Measurements from ENCODE around the gene TBCD. TPM values are rescaled to one million over a fixed set of nuclear protein-coding genes. Genes with fewer than 3 reads are reported as not detected.
"Not testable (repeated sequence)": the region's sequence is repeated elsewhere in the genome, so short reads cannot be mapped to it uniquely, and the experiment has no call there.

TBCD gene
- total RNA-seq, 6 experiments from 2014 or later = 47.3 to 67.6 (median 62.5) TPM

DNA sequence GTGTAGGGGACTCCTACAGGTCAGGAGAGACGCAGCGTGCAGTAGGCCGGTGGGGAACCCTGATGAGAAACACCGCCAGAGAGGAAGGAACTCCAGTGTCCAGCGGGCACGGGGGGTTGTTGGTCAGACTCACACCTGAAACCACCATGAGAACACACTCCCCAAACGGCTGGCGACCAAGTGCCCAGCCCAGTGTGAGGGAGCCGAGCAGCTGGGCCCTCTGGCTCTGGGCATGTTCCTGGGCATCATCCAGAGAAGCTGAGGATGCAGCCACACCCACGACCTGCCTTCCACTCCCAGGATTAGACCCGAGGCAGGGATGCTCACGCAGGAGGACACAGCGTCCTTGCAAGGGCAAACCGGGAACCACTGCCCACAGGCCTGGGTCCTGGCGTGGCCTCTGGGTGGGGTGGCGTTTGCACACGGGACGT is 196.2 kb downstream of the TBCD start:
- H3K36me3 Mint-ChIP-seq (ENCODE audit: low read depth) = peaks cover 88% of the 10 kb centered on the region
- H3K27ac Mint-ChIP-seq = no peak overlapping the region
- peaks cover 2% of the 10 kb centered on the region for H3K27me3 Mint-ChIP-seq (ENCODE audit: insufficient read depth)
- DNase-seq = no peak
- no peak for TF ChIP-seq CTCF (IDR thresholded peaks at IDR 0.05)
- H3K9me3 Mint-ChIP-seq = peaks cover 68% of the 10 kb centered on the region
- no peaks in the 10 kb centered on the region for H3K4me1 Mint-ChIP-seq (ENCODE audit: low read depth)
- no peak overlapping the region for H3K4me3 Mint-ChIP-seq

DNA sequence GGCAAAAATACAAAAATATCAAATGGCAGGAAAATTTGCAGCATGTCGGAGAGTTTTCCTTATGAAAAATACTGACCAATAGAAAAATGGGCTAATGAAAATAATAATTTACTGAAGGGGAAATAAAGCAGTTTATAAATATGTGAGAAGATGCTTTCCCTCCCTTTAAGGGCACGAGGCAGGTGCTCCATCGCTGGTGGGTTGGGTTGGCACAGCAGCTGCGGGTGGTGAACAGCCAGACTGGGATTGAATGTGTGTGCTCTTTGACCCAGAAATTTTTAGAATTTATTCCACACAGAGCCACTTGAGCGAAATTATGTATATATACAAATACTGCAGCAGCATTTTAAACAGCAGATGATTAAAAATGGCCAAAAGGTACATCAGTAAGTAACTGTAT is 197.1 kb downstream of the TBCD start:
- Mint-ChIP-seq H3K9me3 (peaks cover 74% of the 10 kb centered on the region), H3K4me1 (ENCODE audit: low read depth) (no peaks in the 10 kb centered on the region), H3K4me3 (no peak overlapping the region), H3K27me3 (ENCODE audit: insufficient read depth) (peaks cover 2% of the 10 kb centered on the region), H3K27ac (no peak overlapping the region), H3K36me3 (ENCODE audit: low read depth) (peaks cover 88% of the 10 kb centered on the region)
- no peak for TF ChIP-seq CTCF (IDR thresholded peaks at IDR 0.05)
- DNase-seq = no peak

GRCh38 chr17:82949361-82949760 is 197.5 kb downstream of the TBCD start:
- no peaks in the 10 kb centered on the region for H3K4me1 Mint-ChIP-seq (ENCODE audit: low read depth)
- peaks cover 2% of the 10 kb centered on the region for H3K27me3 Mint-ChIP-seq (ENCODE audit: insufficient read depth)
- H3K4me3 Mint-ChIP-seq = no peak overlapping the region
- H3K36me3 Mint-ChIP-seq (ENCODE audit: low read depth) = peaks cover 88% of the 10 kb centered on the region
- TF ChIP-seq CTCF (IDR thresholded peaks at IDR 0.05) = no peak
- peaks cover 74% of the 10 kb centered on the region for H3K9me3 Mint-ChIP-seq
- H3K27ac Mint-ChIP-seq = no peak overlapping the region
- no peak for DNase-seq

DNA sequence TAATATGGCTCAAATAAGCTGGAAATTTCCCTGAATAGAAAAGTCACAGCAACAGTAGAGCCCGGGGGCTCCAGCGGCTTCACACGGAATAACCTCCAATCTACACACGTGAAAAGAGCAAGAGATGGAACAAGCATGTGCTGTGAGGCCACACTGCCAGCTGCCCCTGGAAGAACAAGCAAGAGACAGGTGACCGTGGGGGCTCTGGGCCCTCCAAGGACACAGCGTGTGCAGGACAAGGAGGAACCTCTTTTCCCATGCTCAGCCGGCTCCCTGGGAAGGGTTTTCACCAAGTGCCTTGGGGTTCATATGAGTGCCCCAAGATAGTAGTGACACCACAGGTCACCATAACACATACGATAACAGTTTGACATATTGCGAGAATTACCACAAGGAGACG is 198.1 kb downstream of the TBCD start:
- H3K27me3 Mint-ChIP-seq (ENCODE audit: insufficient read depth) = peaks cover 2% of the 10 kb centered on the region
- H3K27ac Mint-ChIP-seq = no peak overlapping the region
- H3K4me3 Mint-ChIP-seq = no peak overlapping the region
- no peak for TF ChIP-seq CTCF (IDR thresholded peaks at IDR 0.05)
- H3K9me3 Mint-ChIP-seq = peaks cover 74% of the 10 kb centered on the region
- DNase-seq = no peak
- H3K36me3 Mint-ChIP-seq (ENCODE audit: low read depth) = peaks cover 88% of the 10 kb centered on the region
- H3K4me1 Mint-ChIP-seq (ENCODE audit: low read depth) = no peaks in the 10 kb centered on the region

- peaks cover 2% of the 10 kb centered on the region for H3K27me3 Mint-ChIP-seq (ENCODE audit: insufficient read depth)
- no peak overlapping the region for H3K4me3 Mint-ChIP-seq
- H3K4me1 Mint-ChIP-seq (ENCODE audit: low read depth) = no peaks in the 10 kb centered on the region
- H3K36me3 Mint-ChIP-seq (ENCODE audit: low read depth) = peaks cover 88% of the 10 kb centered on the region
- H3K27ac Mint-ChIP-seq = no peak overlapping the region
- TF ChIP-seq CTCF (IDR thresholded peaks at IDR 0.05) = no peak
- peaks cover 74% of the 10 kb centered on the region for H3K9me3 Mint-ChIP-seq
- DNase-seq = no peak
Observed at GRCh38 chr17:82950525-82951102, 198.7 kb downstream of the TBCD start.

GRCh38 chr17:82952019-82952418 is 200.2 kb downstream of the TBCD start:
- H3K27me3 Mint-ChIP-seq (ENCODE audit: insufficient read depth) = peaks cover 2% of the 10 kb centered on the region
- H3K4me3 Mint-ChIP-seq = no peak overlapping the region
- no peak for TF ChIP-seq CTCF (IDR thresholded peaks at IDR 0.05)
- DNase-seq = no peak
- peaks cover 71% of the 10 kb centered on the region for H3K9me3 Mint-ChIP-seq
- H3K4me1 Mint-ChIP-seq (ENCODE audit: low read depth) = no peaks in the 10 kb centered on the region
- H3K36me3 Mint-ChIP-seq (ENCODE audit: low read depth) = peaks cover 78% of the 10 kb centered on the region
- no peak overlapping the region for H3K27ac Mint-ChIP-seq

DNA sequence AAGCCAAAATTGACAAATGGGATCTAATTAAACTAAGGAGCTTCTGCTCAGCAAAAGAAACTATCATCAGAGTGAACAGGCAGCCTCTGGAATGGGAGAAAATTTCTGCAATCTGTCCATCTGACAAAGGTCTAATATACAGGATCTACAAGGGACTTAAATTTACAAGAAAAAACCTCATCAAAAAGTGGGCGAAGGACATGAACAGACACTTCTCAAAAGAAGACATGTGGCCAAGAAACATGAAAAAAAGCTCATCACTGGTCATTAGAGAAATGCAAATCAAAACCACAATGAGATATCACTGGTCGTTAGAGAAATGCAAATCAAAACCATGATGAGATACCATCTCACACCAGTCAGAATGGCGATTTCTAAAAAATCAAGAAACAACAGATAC is 203.2 kb downstream of the TBCD start:
- not testable (repeated sequence) for H3K27ac Mint-ChIP-seq; H3K4me1 Mint-ChIP-seq (ENCODE audit: low read depth); DNase-seq; H3K27me3 Mint-ChIP-seq (ENCODE audit: insufficient read depth); H3K4me3 Mint-ChIP-seq
- Mint-ChIP-seq H3K9me3 (peaks cover 50% of the 10 kb centered on the region), H3K36me3 (ENCODE audit: low read depth) (peaks cover 54% of the 10 kb centered on the region)

GRCh38 chr17:82955627-82956026 is 203.8 kb downstream of the TBCD start:
- not testable (repeated sequence) for DNase-seq; H3K4me3 Mint-ChIP-seq; H3K27me3 Mint-ChIP-seq (ENCODE audit: insufficient read depth); H3K4me1 Mint-ChIP-seq (ENCODE audit: low read depth); H3K27ac Mint-ChIP-seq
- Mint-ChIP-seq H3K9me3 (peaks cover 49% of the 10 kb centered on the region), H3K36me3 (ENCODE audit: low read depth) (peaks cover 49% of the 10 kb centered on the region)

Measured in HFFc6 (cell line).